NCI-H1930 (cell line): ENCODE results near the gene NKX2-4.
A peak's percentile ranks its signal among the peaks of the same experiment; 100 is the strongest.
"Not testable (repeated sequence)": the region's sequence is repeated elsewhere in the genome, so short reads cannot be mapped to it uniquely, and the experiment has no call there.

ENCODE experiments used
- DNase-seq, 2 experiments: peaks; one replicate each; lab custom pipeline; 2025; lab: John Stamatoyannopoulos, UW

The NKX2-4 gene

GRCh38 chr20:21393816-21394519 is 3.4 kb downstream of the NKX2-4 start:
- no peak for DNase-seq

GRCh38 chr20:21393166-21393565 is 4.2 kb downstream of the NKX2-4 start:
- no peak for DNase-seq

GRCh38 chr20:21391972-21392352 is 5.4 kb downstream of the NKX2-4 start:
- no peak for DNase-seq

GRCh38 chr20:21391185-21391971 is 5.9 kb downstream of the NKX2-4 start:
- DNase-seq, result no peak

- no peak for DNase-seq
Measured at GRCh38 chr20:21390768-21391167, 6.6 kb downstream of the NKX2-4 start.

- DNase-seq, result no peak
Measured at GRCh38 chr20:21389368-21389767, 8.0 kb downstream of the NKX2-4 start.

- DNase-seq, result peak in 1 of 2 experiments; percentile 31
Measured at GRCh38 chr20:21388566-21388965, 8.8 kb downstream of the NKX2-4 start.

- peak in 1 of 2 experiments; percentile 33 for DNase-seq
Measured at GRCh38 chr20:21387528-21387927, 9.8 kb downstream of the NKX2-4 start.

GRCh38 chr20:21386111-21386510 is 11.2 kb downstream of the NKX2-4 start:
- DNase-seq, result peak in 1 of 2 experiments; percentile 14

GRCh38 chr20:21384308-21384892 is 12.9 kb downstream of the NKX2-4 start:
- DNase-seq, result no peak

GRCh38 chr20:21381619-21382018 is 15.7 kb downstream of the NKX2-4 start:
- DNase-seq, result no peak

- no peak for DNase-seq
Measured at GRCh38 chr20:21380711-21381110, 16.6 kb downstream of the NKX2-4 start.

GRCh38 chr20:21378259-21378658 is 19.1 kb downstream of the NKX2-4 start:
- DNase-seq, result no peak

- no peak for DNase-seq
Measured at GRCh38 chr20:21377701-21378100, 19.6 kb downstream of the NKX2-4 start.

- DNase-seq, result no peak
Measured at GRCh38 chr20:21376626-21377025, 20.7 kb downstream of the NKX2-4 start.

- no peak for DNase-seq
Measured at GRCh38 chr20:21373436-21373835, 23.9 kb downstream of the NKX2-4 start.

- DNase-seq, result no peak
Measured at GRCh38 chr20:21372016-21372415, 25.3 kb downstream of the NKX2-4 start.

GRCh38 chr20:21371193-21371592 is 26.1 kb downstream of the NKX2-4 start:
- no peak for DNase-seq

GRCh38 chr20:21368791-21369190 is 28.5 kb downstream of the NKX2-4 start:
- DNase-seq, result no peak

- DNase-seq, result not testable (repeated sequence)
Measured at GRCh38 chr20:21366273-21366672, 31.1 kb downstream of the NKX2-4 start.

GRCh38 chr20:21365771-21366170 is 31.6 kb downstream of the NKX2-4 start:
- DNase-seq, result no peak

- DNase-seq, result no peak
Measured at GRCh38 chr20:21364413-21364812, 32.9 kb downstream of the NKX2-4 start.

- DNase-seq, result no peak
Measured at GRCh38 chr20:21361266-21361665, 36.1 kb downstream of the NKX2-4 start.
